ENCODE measurements around the gene SLC17A9.

The SLC17A9 gene

GRCh38 chr20:62980380-62980960 is 28.0 kb downstream of the SLC17A9 start:
- H3K4me3 ChIP-seq (replicated peaks; ENCODE audit: low read depth, low read length), result no peak overlapping the region
- DNase-seq (ENCODE audit: low read depth), result no peak
- TF ChIP-seq CTCF (IDR thresholded peaks at IDR 0.05; ENCODE audit: low read length, missing control alignments), result no peak

- H3K4me3 ChIP-seq (replicated peaks; ENCODE audit: low read depth, low read length), result no peak overlapping the region
- DNase-seq (ENCODE audit: low read depth), result no peak
- no peak for TF ChIP-seq CTCF (IDR thresholded peaks at IDR 0.05; ENCODE audit: low read length, missing control alignments)
Measured at GRCh38 chr20:62980970-62981369, 28.5 kb downstream of the SLC17A9 start.

GRCh38 chr20:62982124-62983075 is 29.9 kb downstream of the SLC17A9 start:
- TF ChIP-seq CTCF (IDR thresholded peaks at IDR 0.05; ENCODE audit: low read length, missing control alignments), result no peak
- no peak overlapping the region for H3K4me3 ChIP-seq (replicated peaks; ENCODE audit: low read depth, low read length)
- no peak for DNase-seq (ENCODE audit: low read depth)

GRCh38 chr20:62983210-62983609 is 30.7 kb downstream of the SLC17A9 start:
- TF ChIP-seq CTCF (IDR thresholded peaks at IDR 0.05; ENCODE audit: low read length, missing control alignments), result no peak
- DNase-seq (ENCODE audit: low read depth), result no peak

GRCh38 chr20:62984666-62985443 is 32.3 kb downstream of the SLC17A9 start:
- H3K4me3 ChIP-seq (replicated peaks; ENCODE audit: low read depth, low read length), result no peak overlapping the region
- TF ChIP-seq CTCF (IDR thresholded peaks at IDR 0.05; ENCODE audit: low read length, missing control alignments), result no peak
- no peak for DNase-seq (ENCODE audit: low read depth)

More at GRCh38 chr20:62983210-62983609, 30.7 kb downstream of the SLC17A9 start:
- no peak overlapping the region for H3K4me3 ChIP-seq (replicated peaks; ENCODE audit: low read depth, low read length)

GRCh38 chr20:62985444-62985778 is 32.9 kb downstream of the SLC17A9 start:
- DNase-seq (ENCODE audit: low read depth), result no peak
- no peak for TF ChIP-seq CTCF (IDR thresholded peaks at IDR 0.05; ENCODE audit: low read length, missing control alignments)
- no peak overlapping the region for H3K4me3 ChIP-seq (replicated peaks; ENCODE audit: low read depth, low read length)

Data from fibroblast of pulmonary artery (primary cell).